PC-3 (cell line): ENCODE measurements around the gene MAB21L4.

Source experiments
- CTCF ChIP-seq: fragments of 300-600 bp; sonication (generic); conservative IDR thresholded peaks from 2 replicates; pipeline ENCODE4 v1.5.1; 2017; ENCODE audit warnings: antibody characterized with exemption, low read depth, mild to moderate bottlenecking, low read length
- EZH2 ChIP-seq: fragments of 300-600 bp; sonication (generic); IDR thresholded peaks from one replicate; pipeline ENCODE4 v1.6.1; 2017; ENCODE audit warnings: antibody characterized with exemption, mild to moderate bottlenecking, low read length; ENCODE audit not compliant: unreplicated experiment
- EZH2phosphoT487 ChIP-seq: fragments of 300-600 bp; sonication (generic); IDR thresholded peaks from 2 replicates; pipeline ENCODE4 v1.6.1; 2018; ENCODE audit warnings: mild to moderate bottlenecking, antibody characterized with exemption, low read length, borderline replicate concordance

- TF ChIP-seq EZH2 (no peak), CTCF (no peak), EZH2phosphoT487 (no peak)
Measured at GRCh38 chr2:240889601-240890560, 6.1 kb downstream of the MAB21L4 start.
